ENCODE measurements around the gene EID1.
A peak's percentile ranks its signal among the peaks of the same experiment; 100 is the strongest.
"Not testable (repeated sequence)": the region's sequence is repeated elsewhere in the genome, so short reads cannot be mapped to it uniquely, and the experiment has no call there.

Gene EID1, protein sequence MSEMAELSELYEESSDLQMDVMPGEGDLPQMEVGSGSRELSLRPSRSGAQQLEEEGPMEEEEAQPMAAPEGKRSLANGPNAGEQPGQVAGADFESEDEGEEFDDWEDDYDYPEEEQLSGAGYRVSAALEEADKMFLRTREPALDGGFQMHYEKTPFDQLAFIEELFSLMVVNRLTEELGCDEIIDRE

GRCh38 chr15:48877630-48878595, at the start of gene EID1:
EID1 (plus strand) TSS chr15:48878134; CDS start chr15:48878177, 43 bp downstream.
- DNase-seq: peak; percentile 37

DNA sequence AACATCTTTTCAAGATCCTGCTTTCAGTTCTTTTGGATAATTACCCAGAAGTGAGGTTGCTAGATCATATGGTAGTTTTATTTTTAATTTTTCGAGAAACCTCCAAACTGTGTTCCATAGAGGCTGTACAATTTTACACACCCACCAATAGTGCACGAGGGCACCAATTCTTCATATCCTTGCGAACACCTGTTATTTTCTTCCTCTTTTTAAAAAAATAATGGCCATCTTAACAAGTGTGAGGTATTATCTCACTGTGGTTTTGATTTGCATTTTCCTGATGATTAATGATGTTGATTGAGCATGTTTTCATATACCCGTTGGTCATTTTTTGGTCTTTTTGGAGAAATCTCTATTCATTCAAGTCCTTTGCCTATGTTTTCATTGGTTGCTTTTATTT, 49.5 kb upstream of the EID1 start:
- no peak for DNase-seq

- DNase-seq: no peak
These were observed 49.0 kb upstream of the EID1 start for GRCh38 chr15:48828906-48829305.

- no peak for DNase-seq
These were observed 45.3 kb upstream of the EID1 start for GRCh38 chr15:48832648-48833047.

GRCh38 chr15:48833526-48834239, 44.3 kb upstream of the EID1 start:
- no peak for DNase-seq

DNA sequence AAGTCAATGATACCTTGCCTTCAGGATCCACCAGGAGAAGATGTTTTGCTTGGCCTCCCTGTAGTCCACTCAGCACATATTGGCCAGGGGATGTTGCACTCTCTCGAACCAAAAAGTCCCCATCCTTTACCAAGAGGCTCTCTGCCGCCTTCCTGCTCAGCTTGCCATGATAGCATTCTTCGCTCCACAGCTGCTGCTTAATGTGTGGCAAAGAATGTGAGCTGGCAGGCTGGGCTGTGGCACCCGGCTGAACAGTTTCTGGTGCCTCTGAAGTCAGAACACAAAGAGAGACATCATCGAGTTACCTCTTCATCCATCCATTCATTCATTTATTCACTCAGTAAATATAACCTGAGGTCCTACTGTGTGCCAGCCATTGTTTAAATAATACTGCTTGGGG, 43.2 kb upstream of the EID1 start:
- no peak for DNase-seq

DNA sequence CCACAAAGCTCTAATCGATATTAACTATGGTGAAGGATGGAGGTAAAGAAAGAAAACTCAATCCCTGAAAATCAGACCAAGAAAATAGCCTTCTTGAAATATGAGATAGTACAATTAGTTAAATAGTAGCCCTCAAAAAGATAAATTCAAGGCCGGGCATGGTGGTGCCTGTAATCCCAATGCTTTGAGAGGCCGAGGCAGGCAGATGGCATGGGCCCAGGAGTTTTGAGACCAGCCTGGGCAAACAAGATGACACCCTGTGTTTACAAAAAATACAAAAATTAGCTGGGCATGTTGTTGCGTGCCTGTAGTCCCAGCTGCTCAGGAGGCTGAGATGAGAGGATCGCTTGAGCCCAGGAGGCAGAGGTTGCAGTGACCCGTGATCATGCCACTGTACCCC, 35.4 kb upstream of the EID1 start:
- DNase-seq: no peak

GRCh38 chr15:48845123-48845522, 32.8 kb upstream of the EID1 start:
- DNase-seq: no peak

DNA sequence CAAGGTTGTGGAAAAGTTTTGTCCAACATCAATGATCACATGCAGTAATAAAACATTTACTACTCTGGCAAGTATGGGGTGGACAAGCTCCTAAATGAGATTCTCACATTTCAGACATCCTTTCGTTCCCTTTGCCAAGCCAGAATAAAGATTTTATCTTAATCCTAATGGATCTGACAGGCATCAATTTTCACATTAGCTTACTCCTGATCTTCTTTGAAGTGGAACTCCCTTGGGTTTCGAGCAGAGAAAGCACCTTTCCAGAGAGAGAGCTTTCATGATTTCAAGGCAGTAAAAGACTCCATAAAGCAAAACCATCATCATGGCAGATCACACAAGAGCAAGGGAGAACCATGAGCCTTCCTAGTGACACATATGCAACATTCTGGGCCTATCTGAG, 27.3 kb upstream of the EID1 start:
- DNase-seq: no peak

- DNase-seq: no peak
These were observed 26.0 kb upstream of the EID1 start for GRCh38 chr15:48851956-48852355.

DNA sequence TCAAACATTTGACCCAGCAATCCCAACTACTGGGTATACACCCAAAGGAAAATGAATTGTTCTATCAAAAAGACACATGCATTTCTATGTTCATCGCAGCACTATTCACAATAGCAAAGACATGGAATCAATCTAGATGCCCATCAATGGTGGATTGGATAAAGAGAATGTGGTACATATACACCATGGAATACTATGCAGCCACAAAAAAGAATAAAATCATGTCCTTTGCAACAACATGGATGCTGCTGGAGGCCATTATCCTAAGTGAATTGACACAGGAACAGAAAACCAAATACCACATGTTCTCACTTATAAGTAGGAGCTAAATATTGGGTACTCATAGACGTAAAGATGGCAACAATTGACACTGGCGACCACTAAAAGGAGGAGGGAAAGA, 23.5 kb upstream of the EID1 start:
- not testable (repeated sequence) for DNase-seq

DNA sequence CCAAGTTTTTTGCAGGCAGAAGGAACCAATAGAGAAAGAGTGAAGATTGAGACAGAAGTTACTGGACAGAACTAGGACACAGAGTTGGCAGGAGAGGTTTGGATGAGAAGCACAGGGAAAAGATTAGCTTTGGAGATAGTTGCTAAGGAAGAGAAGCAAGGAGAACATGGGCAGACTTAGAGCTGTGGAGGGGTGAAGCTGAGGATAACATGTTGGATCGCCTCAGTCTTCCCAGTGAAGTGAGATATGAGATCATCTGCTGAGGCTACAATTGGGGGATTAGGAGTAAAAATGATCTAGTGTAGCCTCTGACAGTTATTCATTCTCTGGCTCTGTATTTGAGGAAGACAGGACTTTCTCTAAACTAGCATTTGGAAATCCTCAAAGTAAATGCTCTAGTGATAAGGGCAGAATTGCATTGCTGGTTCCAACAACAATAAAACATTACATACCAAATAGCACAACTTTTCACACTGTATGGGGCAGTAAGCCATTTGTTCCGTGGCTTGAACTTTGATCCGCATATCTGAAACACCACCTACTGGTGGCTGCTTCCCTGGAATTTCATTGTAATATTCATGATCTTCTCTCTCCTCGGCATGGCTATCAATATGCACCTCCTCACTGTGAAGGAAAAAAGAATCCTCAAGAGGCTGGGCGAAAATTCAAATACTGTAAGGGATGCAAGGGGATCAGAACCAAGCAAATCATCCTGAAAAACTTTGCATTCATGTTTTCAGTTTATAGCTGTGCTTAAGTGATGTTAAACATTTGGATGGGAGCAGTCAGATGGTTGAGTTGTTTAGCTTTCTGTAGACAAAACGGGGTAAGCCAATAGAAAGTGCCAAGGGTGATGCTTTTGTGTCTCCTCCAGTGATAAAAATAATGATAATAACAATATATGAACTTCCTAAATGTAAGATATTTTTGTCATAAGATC, 22.2 kb upstream of the EID1 start:
- DNase-seq: no peak

- DNase-seq: no peak
These were observed 21.0 kb upstream of the EID1 start for GRCh38 chr15:48856942-48857341.

DNA sequence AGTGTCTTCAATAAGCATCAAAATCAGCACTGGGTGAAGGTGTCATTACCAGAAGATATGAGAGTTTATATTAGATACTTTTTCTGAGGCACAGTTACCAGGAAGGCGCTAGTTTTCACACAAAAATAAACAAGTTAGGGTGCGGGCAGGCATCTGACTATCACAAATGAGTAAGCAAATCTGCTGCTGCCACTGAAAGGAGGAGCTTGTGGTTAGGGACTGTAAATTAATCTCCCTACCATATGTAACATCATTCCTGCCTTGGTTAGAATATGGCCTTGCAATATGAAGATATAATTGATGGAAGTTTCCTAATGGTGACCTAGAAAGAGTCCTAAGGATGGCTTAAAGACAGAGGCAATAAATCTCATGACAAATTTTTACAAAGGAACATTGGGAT, 19.5 kb upstream of the EID1 start:
- no peak for DNase-seq

DNA sequence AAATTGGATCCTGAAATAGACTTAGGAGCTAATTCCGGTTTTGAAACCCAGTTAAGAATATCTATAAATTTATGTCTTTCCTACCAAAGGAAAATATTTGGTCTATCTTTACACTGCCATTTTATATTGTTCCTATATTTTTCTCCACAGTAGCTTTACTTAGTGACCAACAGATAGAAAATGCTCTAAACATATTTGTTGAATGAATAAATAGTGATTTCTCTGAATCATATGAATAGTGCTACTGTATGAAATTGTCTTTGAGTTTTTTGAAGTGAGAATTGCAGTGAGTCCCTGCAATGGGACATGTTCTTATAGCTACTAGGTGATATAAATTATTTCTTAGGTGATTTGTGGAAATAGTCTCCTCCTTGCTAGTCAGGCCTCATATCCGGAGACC, 18.5 kb upstream of the EID1 start:
- no peak for DNase-seq

DNA sequence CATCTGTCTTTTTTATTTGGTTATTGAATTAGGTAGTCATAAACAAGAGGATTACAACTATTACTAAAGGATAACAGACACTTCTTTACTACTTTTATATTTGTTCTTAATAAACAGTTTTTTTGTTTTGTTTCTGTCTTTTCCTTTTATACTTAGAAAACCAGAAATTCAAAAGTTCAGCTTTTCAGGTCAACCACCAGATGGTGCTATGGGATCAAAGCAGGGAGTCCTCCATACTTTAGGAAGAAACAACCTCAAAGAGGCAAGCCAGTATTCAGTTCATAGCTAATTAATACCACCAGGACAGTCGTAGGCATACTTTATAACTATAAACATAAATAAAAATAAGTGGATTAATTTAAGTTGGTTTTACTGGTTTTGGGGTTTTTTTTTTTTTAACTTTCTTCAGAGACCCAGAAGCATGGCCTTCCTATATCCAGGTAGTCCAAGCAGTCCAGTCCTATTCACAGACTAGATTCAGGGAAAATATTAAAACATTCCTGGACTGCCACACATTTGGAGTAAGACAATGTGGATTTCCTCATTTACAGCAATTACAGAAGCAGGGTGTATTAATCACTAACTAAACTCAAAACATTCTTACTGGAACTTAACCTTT, 16.0 kb upstream of the EID1 start:
- no peak for DNase-seq

DNA sequence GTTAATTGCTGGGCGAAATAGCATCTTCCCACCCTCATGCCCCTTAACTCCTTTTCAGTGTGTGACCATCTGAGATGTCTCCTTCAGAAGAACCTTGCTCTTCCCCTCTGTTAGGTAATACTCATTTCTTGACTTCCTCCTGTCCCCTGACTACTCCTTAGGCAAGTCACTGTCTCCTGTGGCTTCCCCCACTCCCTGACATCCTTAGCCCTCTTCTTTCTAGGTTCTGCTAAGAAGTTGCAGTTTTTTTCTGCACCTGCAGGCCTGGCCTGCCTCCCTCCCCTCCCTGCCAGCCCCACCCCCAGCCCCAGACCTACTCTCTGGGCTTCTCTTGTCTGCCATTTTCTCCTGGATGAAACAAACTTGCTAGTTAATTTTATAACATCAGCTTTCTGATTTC, 15.2 kb upstream of the EID1 start:
- no peak for DNase-seq

- no peak for DNase-seq
These were observed 12.4 kb upstream of the EID1 start for GRCh38 chr15:48865370-48866079.

DNA sequence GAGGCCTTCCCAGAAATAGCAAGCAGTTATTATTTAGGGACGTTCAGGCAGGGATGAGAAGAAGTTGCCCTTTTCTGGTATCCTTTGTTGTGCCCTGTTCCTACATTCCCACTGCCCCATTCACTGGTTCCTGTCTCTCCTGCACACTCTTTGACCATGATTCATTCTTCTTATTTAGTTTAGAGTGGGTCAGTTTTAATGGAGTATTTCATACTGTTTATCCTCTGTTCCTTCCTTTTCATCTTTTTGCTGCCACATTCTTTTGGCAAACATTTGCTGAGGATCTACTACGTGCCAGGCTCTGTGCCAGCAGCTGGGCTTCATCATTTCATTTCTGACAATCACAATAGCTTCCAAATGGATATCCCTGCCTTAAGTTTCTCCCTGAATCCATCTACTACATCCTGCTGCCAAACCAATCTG, 11.8 kb upstream of the EID1 start:
- DNase-seq: no peak

DNA sequence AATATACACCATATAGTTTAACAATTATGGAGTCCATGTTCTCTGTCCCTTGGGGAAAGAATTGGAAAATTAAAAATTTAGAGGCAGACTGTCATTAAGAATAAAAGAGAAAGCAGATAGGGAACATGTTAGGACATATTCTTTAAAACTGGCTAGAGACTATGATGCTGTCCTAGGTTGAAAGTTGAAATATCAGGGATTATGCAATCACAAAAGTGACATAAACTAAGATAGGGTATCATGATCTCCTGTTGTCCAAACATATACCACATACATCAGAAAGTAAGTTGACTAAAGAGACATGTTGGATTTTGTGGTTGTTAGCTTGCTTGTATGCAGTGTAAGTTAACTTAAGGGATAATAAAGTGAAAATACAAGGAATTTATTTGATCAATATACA, 9.9 kb upstream of the EID1 start:
- no peak for DNase-seq

DNA sequence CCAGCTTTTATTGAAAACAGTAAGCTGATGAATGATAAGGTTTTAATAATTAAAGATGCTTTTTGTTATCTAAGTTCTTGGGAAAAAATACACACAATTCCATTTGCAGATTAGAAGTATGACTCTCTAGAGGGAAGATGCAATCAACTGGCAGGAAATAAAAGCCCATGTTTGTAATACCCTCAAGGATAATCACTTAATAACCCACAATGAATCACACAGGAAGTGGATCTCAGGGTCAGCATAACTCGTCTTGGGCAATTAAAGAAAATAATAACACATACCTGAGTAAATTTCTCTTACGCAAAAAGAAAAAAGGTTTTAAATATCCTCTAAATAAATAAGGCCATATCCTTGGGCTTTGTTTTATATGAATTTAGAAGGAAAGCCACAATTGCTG, 9.4 kb upstream of the EID1 start:
- DNase-seq: no peak

Data from 8988T (cell line).